ENCODE results near the gene KMT2D.

KMT2D gene

DNA sequence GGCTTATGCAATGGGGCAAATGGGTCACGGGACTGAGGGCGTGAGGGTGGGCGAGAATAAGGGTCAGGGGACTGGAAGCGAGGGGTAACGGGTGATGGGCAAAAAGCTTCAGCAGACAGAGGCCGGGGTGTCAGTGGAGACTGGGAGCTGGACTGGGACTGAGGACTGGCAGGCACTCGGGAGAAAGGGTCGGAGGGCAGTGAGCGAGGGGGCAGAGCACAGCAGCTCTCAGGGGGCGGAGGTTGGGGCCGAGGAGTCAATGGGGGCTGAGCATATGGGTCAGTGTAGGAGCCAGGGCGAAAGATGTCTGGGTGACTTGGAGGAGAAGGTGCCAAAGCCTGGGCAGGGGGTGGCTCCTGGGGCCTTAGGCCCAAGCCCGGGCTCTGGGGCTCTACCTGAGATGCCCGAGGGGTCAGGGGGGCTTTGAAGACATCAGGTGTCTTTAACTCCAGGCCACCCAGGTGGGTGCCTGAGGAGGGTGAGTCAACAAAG is 20.2 kb downstream of the KMT2D start:
- Histone ChIP-seq H3K36me3 (ENCODE audit: insufficient read depth, low read length) (peaks cover 97% of the 10 kb centered on the region), H3K9me3 (ENCODE audit: insufficient read depth, low read depth, low read length) (no peaks in the 10 kb centered on the region), H3K27ac (ENCODE audit: low read depth, low read length) (no peak overlapping the region), H3K9ac (ENCODE audit: low read depth, low read length) (no peak overlapping the region), H3K4me1 (ENCODE audit: insufficient read depth, low read length) (no peaks in the 10 kb centered on the region), H3K4me3 (ENCODE audit: low read length) (no peak overlapping the region), H3K27me3 (ENCODE audit: insufficient read depth, low read length) (no peaks in the 10 kb centered on the region)
- WGBS, result 95% methylated on average over 14 of the region's 14 CpGs

DNA sequence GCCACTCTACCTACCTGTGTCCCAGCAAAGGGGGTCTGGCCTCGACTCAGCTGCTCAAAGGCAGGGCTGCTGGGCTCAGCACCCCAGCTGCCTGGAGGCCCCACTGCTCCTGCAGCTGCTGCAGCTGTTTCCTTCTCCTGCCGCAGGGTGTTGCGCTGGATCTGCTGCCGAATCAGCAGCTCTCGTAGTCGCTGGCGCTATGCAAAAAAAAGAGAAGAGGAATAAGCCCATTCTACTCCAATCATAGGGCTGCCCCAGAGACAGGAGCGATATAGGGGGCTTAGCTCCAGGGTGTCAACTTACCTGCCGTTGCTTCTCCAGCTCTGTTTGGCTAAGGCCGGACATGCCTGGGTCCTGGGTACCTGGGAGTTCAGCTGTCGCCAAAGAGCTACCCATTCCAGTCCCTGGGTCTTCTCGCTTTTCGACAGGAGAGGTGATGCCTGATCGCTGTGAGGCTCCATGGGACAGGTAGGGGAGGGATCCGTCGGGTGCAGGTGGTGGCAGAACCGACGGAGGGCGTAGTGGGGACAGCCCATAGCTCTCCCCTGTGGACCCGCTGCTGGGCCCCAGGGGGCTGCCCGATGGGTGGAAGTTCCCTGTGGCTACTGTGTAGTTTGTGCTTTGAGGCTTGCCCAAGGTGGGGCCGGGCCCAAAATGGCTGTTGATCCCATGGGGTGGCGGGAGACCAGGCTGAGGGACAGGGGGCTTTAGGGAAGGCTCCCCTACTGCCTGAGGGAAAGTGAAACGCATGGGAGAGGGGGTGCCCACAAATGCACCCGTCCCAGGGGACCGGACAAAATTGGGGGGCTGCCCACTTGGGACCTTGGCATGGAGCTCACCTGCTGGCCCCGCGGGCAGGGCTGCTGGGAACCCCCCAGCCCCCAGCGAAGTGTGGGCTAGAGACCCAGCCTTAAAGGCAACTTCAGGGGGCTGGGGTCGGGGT is 20.9 kb downstream of the KMT2D start:
- no peak overlapping the region for H3K27ac ChIP-seq (ENCODE audit: low read depth, low read length)
- H3K4me3 ChIP-seq (ENCODE audit: low read length), result no peak overlapping the region
- 96% methylated on average over 30 of the region's 30 CpGs for WGBS
- H3K9me3 ChIP-seq (ENCODE audit: insufficient read depth, low read depth, low read length), result no peaks in the 10 kb centered on the region
- no peaks in the 10 kb centered on the region for H3K27me3 ChIP-seq (ENCODE audit: insufficient read depth, low read length)
- H3K36me3 ChIP-seq (ENCODE audit: insufficient read depth, low read length), result peaks cover 97% of the 10 kb centered on the region
- no peaks in the 10 kb centered on the region for H3K4me1 ChIP-seq (ENCODE audit: insufficient read depth, low read length)
- H3K9ac ChIP-seq (ENCODE audit: low read depth, low read length), result no peak overlapping the region

DNA sequence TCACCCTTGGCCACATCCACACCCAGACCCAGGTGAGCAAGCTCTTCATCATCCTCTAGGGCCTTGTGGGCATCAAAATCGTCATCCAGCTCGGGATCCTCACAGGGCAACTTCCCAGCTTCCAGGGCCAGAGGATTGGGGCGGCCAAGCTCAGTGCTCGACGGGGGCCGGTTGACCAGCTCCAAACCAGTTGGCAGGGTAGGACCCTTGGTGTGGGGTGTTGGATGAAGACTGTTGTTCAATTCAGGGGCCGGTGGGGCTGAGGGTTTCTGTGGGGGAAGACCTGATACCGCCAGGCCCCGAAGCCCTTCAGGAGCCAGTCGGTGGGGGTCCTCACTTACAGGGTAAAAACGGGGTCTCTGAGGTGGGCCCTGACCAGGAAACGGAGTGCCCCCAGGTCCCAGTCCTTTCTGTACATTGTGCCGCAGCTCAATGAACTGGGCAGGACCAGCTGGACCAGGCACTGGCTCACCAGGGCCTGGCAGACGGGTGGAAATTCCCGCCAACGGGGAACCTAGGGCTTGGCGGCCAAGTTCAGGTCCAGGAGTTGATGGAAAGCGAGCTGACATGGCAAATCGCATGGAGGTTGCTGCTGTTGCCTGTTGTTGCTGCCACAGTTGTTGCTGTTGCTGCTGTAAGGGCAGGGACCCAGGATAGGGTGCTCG is 22.2 kb downstream of the KMT2D start:
- H3K36me3 ChIP-seq (ENCODE audit: insufficient read depth, low read length), result peaks cover 98% of the 10 kb centered on the region
- no peak overlapping the region for H3K27ac ChIP-seq (ENCODE audit: low read depth, low read length)
- no peak overlapping the region for H3K9ac ChIP-seq (ENCODE audit: low read depth, low read length)
- H3K4me3 ChIP-seq (ENCODE audit: low read length), result no peak overlapping the region
- H3K4me1 ChIP-seq (ENCODE audit: insufficient read depth, low read length), result no peaks in the 10 kb centered on the region
- no peaks in the 10 kb centered on the region for H3K9me3 ChIP-seq (ENCODE audit: insufficient read depth, low read depth, low read length)
- 94% methylated on average over 20 of the region's 20 CpGs for WGBS
- no peaks in the 10 kb centered on the region for H3K27me3 ChIP-seq (ENCODE audit: insufficient read depth, low read length)

DNA sequence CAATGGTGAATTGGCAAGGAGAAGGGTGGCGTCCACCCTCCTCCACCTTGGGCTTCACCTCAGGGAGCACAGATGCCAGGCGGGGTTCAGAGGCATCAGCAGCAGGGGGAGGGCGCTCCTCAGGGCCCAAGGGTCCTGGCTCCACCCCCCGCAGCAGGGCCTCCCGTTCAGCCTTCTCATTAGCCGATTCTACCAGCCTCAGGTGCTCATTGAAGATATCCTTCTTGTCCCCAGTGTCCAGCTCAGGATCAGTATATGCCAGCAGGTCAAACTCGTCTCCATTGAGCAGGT is 22.7 kb downstream of the KMT2D start:
- H3K27me3 ChIP-seq (ENCODE audit: insufficient read depth, low read length), result no peaks in the 10 kb centered on the region
- no peaks in the 10 kb centered on the region for H3K9me3 ChIP-seq (ENCODE audit: insufficient read depth, low read depth, low read length)
- WGBS, result 94% methylated on average over 7 of the region's 7 CpGs
- H3K4me3 ChIP-seq (ENCODE audit: low read length), result no peak overlapping the region
- no peak overlapping the region for H3K27ac ChIP-seq (ENCODE audit: low read depth, low read length)
- H3K36me3 ChIP-seq (ENCODE audit: insufficient read depth, low read length), result peaks cover 98% of the 10 kb centered on the region
- no peaks in the 10 kb centered on the region for H3K4me1 ChIP-seq (ENCODE audit: insufficient read depth, low read length)
- no peak overlapping the region for H3K9ac ChIP-seq (ENCODE audit: low read depth, low read length)

DNA sequence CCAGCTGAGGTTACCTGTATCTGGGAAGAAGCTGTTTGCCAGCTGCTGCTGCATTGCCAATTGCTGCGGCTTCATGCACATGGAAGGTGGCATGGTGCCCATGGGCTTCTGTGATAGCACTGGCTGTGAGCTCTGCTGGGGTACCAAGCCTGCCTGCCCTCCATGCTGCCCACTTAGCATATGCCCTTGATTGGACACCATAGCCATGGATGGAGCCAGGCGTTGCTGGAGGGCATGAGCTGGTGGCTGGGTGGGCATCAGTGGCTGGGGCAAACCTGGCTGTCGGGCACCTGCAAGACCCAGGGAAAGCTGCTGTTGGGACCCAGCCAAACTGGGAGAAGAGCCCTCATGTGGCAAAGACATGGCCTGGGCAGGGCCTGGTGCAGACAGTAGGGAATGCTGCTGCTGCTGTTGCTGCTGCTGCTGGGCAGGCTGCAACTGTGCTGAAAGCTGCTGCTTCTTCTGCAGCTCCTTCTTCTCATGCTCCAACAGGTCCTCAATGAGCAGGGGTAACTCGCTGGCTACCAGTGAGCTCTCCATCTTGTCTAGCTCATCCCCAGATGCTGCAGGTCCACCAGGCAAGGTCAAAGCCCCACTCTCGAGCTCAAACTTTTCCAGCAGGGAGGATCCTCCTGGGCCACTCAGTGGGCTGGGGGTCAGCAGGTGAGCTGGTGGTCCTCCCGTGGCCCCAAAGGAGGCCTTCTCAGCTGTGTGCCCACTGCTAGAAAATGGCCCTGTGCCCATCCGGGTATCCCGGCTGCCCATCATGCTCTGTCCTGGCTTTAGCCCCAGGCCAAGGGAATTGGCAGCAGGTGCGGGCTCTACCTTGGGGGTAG is 23.3 kb downstream of the KMT2D start:
- H3K27ac ChIP-seq (ENCODE audit: low read depth, low read length), result no peak overlapping the region
- H3K4me1 ChIP-seq (ENCODE audit: insufficient read depth, low read length), result no peaks in the 10 kb centered on the region
- no peak overlapping the region for H3K9ac ChIP-seq (ENCODE audit: low read depth, low read length)
- no peak overlapping the region for H3K4me3 ChIP-seq (ENCODE audit: low read length)
- 95% methylated on average over 9 of the region's 9 CpGs for WGBS
- no peaks in the 10 kb centered on the region for H3K9me3 ChIP-seq (ENCODE audit: insufficient read depth, low read depth, low read length)
- no peaks in the 10 kb centered on the region for H3K27me3 ChIP-seq (ENCODE audit: insufficient read depth, low read length)
- peaks cover 98% of the 10 kb centered on the region for H3K36me3 ChIP-seq (ENCODE audit: insufficient read depth, low read length)

DNA sequence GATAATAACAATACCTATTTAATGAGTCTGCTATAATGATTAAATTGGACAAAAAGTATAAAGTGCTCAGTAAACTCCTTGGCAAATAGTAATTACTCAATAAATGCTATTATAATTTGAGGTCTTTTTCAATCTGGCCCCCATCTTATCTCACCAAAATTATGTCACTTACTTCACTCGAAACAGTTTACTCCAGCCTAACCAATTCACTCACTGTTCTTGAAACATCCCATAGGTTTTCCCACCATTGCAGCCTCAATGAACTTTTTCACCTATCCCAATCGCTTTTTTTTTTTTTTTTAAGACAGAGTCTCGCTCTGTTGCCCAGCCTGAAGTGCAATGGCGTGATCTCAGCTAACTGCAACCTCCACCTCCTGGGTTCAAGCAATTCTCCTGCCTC is 24.6 kb downstream of the KMT2D start:
- Histone ChIP-seq H3K27ac (ENCODE audit: low read depth, low read length) (no peak overlapping the region), H3K36me3 (ENCODE audit: insufficient read depth, low read length) (peaks cover 98% of the 10 kb centered on the region), H3K4me3 (ENCODE audit: low read length) (no peak overlapping the region), H3K4me1 (ENCODE audit: insufficient read depth, low read length) (no peaks in the 10 kb centered on the region), H3K9ac (ENCODE audit: low read depth, low read length) (no peak overlapping the region), H3K9me3 (ENCODE audit: insufficient read depth, low read depth, low read length) (no peaks in the 10 kb centered on the region), H3K27me3 (ENCODE audit: insufficient read depth, low read length) (no peaks in the 10 kb centered on the region)
- 94% methylated on average over 4 of the region's 4 CpGs for WGBS

DNA sequence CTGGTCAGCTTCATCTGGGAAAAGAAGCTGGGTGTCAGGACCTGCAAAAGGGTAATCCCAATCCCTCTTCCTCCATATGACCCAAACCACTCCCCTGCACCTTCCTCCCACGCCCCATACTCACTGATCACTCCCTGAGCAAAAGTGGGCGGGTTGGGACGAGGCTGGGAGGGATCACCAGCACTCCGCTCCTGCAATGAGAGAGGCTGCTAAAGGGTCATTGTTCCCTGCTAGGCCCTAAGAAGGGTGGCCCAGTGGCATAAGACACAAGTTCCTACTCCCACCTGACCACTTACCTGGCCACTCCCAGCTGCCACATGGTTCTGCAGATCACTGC is 26.3 kb downstream of the KMT2D start:
- Histone ChIP-seq H3K36me3 (ENCODE audit: insufficient read depth, low read length) (peaks cover 94% of the 10 kb centered on the region), H3K4me3 (ENCODE audit: low read length) (no peak overlapping the region), H3K27me3 (ENCODE audit: insufficient read depth, low read length) (no peaks in the 10 kb centered on the region), H3K9me3 (ENCODE audit: insufficient read depth, low read depth, low read length) (no peaks in the 10 kb centered on the region), H3K4me1 (ENCODE audit: insufficient read depth, low read length) (no peaks in the 10 kb centered on the region), H3K9ac (ENCODE audit: low read depth, low read length) (no peak overlapping the region), H3K27ac (ENCODE audit: low read depth, low read length) (no peak overlapping the region)
- WGBS, result 96% methylated on average over 4 of the region's 4 CpGs

DNA sequence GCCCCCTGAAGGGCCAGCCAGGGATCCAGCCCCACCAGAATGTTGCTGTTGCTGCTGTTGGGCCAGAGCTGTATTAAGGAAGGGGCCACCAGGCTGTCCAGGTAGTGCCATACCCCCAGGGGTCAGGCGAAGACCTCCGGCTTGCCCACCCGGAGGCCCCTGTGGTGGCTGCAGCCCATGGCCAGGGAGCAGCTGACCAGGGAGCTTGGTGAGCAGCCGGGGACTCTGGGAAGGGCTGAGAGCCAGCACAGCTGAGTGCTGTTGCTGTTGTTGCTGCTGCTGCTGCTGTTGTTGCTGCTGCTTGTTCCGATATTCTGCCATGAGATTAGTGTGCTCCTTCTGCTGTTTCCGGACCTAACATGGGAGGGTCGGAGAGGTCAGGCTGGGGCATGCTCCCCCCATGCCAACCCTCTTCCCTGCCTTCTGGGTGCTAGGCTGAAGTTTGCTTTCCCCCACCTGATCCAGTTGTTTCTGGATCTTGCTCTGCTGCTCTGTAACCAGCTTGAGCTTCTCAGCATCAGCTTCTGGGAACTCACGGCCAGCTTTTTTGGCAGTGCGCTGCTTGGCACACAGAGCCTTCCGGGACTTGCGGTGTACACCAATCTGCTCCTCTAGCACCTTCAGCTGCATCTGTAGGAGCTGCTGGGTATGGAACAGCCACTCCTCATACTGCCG is 26.8 kb downstream of the KMT2D start:
- Histone ChIP-seq H3K4me1 (ENCODE audit: insufficient read depth, low read length) (no peaks in the 10 kb centered on the region), H3K36me3 (ENCODE audit: insufficient read depth, low read length) (peaks cover 94% of the 10 kb centered on the region), H3K27me3 (ENCODE audit: insufficient read depth, low read length) (no peaks in the 10 kb centered on the region), H3K9me3 (ENCODE audit: insufficient read depth, low read depth, low read length) (no peaks in the 10 kb centered on the region), H3K4me3 (ENCODE audit: low read length) (no peak overlapping the region), H3K9ac (ENCODE audit: low read depth, low read length) (no peak overlapping the region), H3K27ac (ENCODE audit: low read depth, low read length) (no peak overlapping the region)
- WGBS, result 96% methylated on average over 12 of the region's 12 CpGs

DNA sequence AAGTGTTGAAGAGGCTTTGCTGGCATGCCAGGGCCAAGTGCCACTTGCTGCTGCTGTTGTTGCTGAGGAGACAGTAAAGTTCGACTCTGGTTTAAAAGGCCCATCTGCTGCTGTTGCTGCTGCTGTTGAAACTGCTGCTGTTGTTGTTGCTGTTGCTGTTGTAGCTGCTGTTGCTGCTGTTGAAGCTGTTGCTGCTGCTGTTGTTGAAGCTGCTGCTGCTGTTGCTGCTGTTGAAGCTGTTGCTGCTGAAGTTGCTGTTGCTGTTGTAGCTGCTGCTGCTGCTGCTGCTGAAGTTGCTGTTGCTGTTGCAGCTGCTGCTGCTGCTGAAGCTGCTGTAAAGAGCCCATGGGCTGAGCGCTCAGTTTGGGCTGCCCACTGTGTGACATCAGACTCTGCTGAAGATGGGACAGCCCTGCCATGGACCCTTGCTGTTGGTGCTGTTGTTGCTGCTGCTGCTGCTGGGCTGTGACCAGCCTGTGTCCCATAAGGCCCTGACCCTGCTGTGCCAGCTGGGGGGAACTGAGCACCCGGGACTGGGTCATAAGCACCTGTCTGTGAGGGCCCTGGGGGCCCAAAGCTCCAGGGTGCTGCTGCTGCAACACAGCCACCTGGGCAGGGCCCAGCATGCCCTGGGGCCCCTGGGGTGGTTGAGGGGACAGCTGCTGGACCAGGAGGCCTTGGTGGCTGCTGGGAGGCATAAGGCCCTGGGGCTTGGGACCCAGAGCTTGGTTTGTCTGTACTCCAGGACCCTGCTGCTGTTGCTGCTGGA is 27.7 kb downstream of the KMT2D start:
- Histone ChIP-seq H3K36me3 (ENCODE audit: insufficient read depth, low read length) (peaks cover 94% of the 10 kb centered on the region), H3K27ac (ENCODE audit: low read depth, low read length) (no peak overlapping the region), H3K4me1 (ENCODE audit: insufficient read depth, low read length) (no peaks in the 10 kb centered on the region), H3K27me3 (ENCODE audit: insufficient read depth, low read length) (no peaks in the 10 kb centered on the region), H3K9ac (ENCODE audit: low read depth, low read length) (no peak overlapping the region), H3K9me3 (ENCODE audit: insufficient read depth, low read depth, low read length) (no peaks in the 10 kb centered on the region), H3K4me3 (ENCODE audit: low read length) (no peak overlapping the region)
- WGBS, result 92% methylated on average over 3 of the region's 3 CpGs

DNA sequence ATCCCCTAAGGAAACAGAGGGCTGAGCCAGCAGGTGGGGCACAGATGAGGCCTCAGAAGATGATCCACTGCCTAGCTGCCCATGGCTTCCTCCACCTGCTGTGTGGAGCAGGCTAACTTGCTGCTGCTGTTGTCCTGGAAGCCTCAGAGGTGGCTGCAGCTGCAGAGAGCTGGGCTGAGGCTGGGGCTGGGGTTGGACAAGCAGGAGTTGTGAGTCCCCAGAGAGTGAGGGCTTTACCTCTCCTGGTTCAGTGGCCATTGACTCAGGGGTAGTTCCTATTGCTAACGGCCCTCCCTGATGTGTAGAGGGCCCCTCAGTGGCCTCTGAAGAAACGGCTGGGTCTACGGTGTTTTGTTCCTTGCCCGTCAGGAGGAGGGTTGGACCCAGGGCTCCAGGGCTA is 28.3 kb downstream of the KMT2D start:
- no peaks in the 10 kb centered on the region for H3K4me1 ChIP-seq (ENCODE audit: insufficient read depth, low read length)

More for the DNA sequence above, 28.3 kb downstream of the KMT2D start:
- peaks cover 94% of the 10 kb centered on the region for H3K36me3 ChIP-seq (ENCODE audit: insufficient read depth, low read length)
- no peak overlapping the region for H3K4me3 ChIP-seq (ENCODE audit: low read length)
- 93% methylated on average over 4 of the region's 4 CpGs for WGBS
- H3K27me3 ChIP-seq (ENCODE audit: insufficient read depth, low read length), result no peaks in the 10 kb centered on the region
- no peak overlapping the region for H3K27ac ChIP-seq (ENCODE audit: low read depth, low read length)
- no peaks in the 10 kb centered on the region for H3K9me3 ChIP-seq (ENCODE audit: insufficient read depth, low read depth, low read length)
- no peak overlapping the region for H3K9ac ChIP-seq (ENCODE audit: low read depth, low read length)
